Measurements from ENCODE around the gene CUX1.

CUX1 gene

DNA sequence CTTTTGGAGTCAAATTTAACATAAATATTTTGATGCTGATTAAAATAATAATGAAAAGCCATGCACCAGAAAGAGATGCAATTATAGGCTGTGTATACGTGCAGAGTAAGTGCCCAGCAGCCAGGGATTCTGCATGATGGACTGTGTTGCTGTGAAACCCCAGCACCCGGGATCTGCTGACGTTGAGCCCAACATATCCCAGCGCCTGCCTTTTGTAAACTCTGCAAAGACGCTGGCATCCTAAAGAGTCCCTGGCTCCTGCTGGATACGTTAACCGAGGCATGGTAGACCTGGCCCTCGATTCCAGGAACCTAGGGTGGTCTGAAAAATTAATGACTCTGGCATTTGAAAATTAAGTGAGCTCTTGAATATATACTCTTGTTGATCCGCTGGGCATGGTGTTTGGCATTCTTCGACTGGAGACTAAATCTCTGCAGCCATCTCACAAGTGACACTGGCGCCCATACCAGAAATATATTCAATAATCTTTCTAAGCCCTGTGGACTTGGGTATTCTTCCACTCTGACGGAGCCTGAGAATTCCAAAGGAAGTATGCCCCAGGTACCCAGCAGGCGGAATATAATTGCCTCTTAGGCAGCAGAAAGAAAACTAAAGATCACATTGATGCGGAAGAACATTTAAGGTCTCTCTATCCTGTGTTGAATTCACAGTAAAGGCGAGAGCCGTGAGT, 278.0 kb downstream of the CUX1 start:
- no peak for DNase-seq (ENCODE audit: low read depth in 2 of 3, low spot score in 1 of 3)

DNA sequence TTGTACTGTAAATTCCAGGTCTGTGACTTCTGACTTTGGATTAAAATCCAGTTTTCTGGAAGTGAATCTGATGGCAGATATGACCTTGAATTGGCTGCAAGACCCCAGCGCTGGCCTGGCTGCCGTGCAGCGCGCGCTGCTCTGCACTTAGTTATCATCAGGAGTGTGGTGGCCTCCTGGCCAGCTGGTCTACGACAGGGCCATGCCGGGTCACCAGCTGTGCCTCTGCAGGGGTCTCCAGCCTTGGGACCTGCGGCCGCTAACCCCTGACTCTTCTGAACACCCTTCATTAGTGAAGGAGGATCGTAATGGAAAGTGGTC, 278.5 kb downstream of the CUX1 start:
- no peak for DNase-seq (ENCODE audit: low read depth in 2 of 3, low spot score in 1 of 3)

DNA sequence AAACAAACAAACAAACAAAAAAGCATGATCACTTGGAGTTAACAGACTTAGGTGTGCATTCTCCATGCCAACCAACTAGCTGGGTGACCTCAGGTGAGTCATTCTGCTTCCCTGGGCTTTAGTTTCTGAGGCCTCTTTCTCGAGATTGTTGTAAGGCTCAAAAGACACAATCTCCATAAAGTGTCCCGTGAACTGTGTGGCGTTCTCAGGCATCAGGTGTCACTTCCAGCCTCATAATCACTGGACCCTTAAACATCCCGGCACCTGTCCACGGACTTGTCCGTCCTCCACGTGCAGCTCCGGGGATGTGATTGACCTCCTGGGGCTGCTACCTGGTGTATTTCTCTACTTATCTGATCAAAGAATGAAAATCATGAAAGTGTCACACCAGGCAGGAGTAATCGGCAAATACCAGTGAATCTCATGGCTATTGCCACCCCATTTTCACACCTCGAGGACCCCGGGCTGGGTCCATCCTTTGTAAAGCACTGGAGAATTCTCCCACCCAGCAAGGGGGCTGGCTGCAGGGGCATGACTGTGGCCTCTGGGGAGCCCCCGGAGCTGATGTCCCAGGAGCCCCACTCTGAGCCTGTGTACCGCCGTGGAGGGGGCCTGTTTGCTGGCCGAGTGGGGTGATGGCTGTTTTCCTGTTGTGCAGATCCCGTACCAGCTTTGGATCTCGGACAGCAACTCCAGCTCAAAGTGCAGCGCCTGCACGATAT, 279.4 kb downstream of the CUX1 start:
- DNase-seq (ENCODE audit: low read depth in 2 of 3, low spot score in 1 of 3): no peak

DNA sequence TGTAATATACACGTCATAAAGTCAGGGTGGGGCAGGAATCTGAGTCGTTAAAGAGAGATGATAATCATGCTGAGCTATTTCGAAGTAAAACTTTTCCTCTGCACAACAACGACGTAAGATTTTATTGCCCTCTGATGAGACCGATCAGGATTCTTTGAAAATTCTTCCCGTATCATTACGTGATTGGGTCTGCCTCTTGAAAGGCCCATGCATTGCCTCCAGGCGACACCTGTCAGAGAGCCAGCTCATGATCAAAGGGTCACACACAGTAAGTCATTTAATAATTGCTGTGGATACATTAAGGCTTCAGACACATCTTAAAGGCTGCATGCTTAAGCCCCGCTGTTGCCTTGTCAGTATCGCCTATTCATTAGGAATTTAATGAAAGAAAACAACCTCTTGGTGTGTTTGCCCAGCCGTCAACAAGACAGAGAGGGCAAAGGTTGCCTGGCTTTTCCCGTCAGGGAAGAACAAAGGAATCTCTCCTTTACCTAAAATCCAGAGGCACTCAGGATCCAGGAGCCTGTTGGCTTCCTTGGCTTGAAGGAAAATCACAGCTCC, 280.3 kb downstream of the CUX1 start:
- no peak for DNase-seq (ENCODE audit: low read depth in 2 of 3, low spot score in 1 of 3)

DNA sequence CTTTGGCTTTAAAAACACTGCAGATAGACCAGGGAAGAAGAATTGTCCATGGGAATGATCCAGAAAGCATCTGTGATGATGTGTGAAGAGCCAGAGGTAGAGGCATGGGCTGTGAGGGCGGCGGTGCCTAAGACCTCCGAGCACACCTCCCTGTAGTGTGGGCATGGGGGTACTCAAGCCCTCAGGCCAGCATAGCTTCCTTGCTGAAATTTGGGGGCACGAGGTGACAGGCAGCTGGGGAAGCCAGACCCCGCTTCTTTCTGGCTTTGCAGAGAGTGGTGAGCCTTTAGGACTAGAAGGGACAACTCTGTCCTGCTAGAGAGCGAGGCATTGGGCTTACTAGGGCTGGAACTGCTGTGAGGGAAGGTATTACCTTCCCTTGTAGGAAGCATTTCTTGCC, 281.6 kb downstream of the CUX1 start:
- no peak for DNase-seq (ENCODE audit: low read depth in 2 of 3, low spot score in 1 of 3)

DNA sequence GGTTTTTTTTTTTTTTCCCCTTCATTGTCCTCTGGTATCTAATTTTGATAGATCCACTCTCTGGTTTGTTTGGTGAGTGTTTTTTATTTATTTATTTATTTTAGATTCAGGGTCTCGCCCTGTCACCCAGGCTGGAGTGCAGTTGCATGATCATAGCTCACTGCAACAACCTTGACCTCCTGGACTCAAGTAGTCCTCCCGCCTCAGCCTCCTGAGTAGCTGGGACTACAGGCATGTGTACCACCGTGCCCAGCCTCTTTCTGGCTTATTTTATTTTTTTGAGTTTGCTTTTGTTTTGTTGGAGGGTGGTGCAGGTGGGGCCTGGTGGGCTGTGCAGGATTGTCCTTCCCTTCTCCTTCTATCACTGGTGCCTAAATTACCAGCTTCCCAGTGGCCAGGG, 282.0 kb downstream of the CUX1 start:
- no peak for DNase-seq (ENCODE audit: low read depth in 2 of 3, low spot score in 1 of 3)

DNA sequence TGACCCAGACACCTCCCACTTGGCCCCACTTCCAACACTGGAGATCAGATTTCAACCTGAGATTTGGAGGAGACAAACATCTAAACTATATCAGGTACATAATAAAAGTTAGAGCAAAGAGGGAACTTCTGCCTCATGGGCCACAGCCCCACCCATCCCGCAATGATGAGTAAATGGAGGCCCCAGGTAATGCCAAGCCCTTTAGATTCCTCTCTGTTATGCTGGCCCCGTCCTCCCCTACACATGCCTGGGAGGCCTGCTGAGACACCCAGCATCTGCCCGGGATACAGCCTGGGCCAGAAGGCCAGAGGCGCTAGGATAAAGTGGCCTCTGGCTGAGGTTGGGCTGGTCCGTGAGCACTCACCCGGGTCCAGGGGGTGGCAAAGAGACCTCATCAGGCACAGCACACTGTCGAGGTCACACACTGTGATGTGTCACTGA, 283.7 kb downstream of the CUX1 start:
- DNase-seq (ENCODE audit: low read depth in 2 of 3, low spot score in 1 of 3): no peak

DNA sequence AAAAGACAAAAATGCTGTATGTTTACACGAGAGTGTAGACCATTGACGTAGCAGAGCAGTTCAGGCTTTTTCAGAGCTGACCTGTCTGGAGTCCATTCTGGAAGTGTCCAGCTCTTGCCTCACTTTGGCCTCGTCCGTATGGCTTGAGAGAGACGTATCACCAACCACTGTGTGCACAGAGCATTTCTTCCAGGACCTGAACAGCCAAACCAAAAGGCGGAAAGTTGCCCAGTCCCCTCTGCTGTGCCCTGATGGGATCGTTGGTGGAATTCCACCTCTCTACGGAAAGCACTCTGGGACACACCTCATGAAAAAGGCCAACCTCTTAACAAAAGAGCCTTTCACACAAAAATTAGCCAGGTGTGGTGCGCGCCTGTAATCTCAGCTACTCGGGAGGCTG, 284.5 kb downstream of the CUX1 start:
- DNase-seq (ENCODE audit: low read depth in 2 of 3, low spot score in 1 of 3): no peak

DNA sequence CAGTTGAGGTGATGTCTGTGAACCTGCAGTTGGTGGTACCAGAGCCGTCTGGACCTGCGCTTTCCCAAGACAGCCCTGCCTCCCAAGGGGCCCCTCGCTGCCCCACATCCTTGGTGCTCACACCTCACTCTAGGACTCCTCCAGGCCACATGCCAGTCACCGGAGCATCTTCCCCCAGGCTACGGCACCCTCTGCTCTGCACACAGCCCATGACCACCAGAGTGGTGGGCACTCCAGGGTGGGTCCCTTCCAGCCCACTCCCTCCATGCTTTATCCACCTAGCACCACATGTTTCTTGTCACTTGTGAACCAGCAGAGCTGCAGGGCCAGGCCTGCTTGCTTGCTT, 285.6 kb downstream of the CUX1 start:
- DNase-seq (ENCODE audit: low read depth in 2 of 3, low spot score in 1 of 3): no peak

DNA sequence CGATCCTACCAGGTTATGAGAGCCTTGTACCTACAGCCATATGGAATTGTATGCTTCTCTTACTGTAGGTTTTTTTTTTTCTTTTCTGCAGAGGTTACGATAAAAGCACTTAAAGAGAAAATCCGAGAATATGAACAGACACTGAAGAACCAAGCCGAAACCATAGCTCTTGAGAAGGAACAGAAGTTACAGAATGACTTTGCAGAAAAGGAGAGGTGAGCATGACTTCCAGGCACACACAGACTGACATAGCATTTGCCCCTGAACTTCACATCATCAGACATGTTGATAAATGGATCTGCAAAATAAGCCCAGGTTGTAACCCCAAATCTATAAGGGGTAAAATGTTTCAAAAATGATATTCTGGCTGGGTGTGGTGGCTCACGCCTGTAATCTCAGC, 286.8 kb downstream of the CUX1 start:
- DNase-seq (ENCODE audit: low read depth in 2 of 3, low spot score in 1 of 3): no peak

DNA sequence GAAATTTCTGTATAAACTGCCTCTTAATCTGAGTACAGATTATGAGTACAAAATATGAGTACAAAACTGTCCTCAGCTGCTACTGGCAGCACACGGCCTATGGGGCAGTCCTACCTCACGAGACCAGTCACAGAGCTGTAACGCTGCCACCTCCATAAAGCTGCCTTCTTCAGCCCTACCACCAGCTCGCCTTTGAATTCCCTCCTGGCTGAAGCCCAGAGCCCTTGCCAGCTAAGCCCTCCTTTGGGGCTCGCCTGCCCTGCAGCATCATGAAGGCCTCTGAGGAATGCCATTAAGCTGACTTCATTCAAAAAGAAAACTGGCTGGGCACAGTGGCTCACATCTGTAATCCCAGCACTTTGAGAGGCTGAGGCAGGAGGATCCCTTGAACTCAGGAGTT, 289.2 kb downstream of the CUX1 start:
- DNase-seq (ENCODE audit: low read depth in 2 of 3, low spot score in 1 of 3): no peak

DNA sequence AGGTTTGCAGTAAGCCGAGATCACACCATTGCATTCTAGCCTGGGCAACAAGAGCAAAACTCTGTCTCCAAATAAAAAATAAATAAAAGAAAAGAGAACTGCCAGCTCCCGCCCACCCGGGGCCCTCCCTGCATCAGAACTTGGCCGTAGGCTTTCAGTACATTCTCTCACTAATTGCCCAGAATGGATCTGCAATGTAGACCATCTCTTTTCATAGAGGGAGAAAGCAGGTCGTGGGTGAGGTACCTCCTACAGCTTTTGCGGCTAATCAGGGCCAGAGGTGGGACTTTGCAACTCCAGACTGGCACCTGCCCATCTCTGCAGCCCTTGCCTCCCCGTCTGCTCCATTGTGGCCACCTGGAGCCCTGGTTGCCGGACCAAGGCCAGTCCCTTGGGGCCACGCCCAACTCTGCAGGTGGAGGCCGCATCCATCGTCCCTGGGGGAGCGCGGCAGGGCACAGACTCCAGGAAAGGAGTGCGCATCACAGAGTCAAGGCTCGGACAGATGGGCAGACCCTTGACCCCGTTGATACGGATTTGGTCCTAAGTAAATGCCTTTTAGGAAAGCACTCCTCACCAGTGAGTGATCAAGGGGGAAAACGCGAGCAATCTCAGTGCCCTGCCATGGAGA, 290.2 kb downstream of the CUX1 start:
- no peak for DNase-seq (ENCODE audit: low read depth in 2 of 3, low spot score in 1 of 3)

DNA sequence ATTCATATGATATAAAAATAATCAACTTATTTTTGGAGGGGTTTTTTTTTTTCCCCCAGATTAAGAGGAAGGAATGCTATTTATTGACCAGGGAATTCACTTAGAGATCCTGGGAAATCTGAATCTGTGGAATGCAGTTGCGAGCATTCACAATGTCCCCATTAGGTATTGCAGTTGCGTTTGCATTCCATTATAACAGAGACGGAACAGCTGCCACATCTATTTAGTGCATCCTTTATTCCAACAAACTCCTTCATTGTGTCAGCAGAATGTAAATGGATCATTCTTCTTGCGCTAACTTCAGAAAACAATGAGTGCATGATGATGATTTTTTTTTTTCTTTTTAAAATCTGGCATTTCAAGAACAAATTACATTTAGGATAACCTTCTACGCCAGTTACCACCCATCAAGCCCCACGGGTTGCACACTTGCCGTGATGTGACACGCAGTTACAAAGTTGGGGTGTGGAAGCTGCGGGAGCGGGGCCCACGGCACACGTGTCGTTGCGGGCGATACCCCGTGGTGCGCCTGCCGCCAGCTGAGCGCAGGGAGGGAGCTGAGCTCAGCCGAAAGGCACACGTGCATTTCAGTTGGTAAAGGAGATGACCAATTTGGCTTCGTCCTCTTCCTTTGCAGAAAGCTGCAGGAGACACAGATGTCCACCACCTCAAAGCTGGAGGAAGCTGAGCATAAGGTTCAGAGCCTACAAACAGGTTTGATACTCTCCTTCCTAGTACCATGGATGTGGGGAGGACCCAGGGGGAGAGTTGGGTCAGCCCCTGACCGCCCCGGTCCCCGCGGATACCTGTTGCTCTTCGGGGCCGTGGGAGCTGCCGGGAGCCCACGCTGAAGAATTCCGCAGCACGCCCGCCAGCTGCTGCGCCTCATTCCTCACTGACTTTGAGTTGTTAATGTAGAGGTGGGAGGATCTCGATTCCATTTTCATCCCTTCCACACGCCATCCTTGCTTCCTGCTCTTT, 293.9 kb downstream of the CUX1 start:
- no peak for DNase-seq (ENCODE audit: low read depth in 2 of 3, low spot score in 1 of 3)

DNA sequence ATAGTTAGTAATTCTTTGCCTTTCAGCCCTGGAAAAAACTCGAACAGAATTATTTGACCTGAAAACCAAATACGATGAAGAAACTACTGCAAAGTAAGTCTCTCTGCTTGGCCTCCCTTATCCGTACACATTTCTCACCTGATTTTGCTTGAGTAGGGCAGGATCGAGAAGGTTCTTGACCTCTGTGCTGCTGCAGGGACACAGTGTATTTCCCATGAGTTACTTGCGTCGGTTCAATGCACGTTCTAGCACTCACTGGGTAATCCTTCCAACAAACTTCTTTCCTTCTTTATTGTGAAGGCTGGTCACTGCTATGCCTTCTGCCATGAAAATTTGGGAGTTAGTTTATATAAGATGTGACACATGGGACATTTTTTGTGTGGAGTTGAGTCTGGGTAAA, 297.8 kb downstream of the CUX1 start:
- no peak for DNase-seq (ENCODE audit: low read depth in 2 of 3, low spot score in 1 of 3)

DNA sequence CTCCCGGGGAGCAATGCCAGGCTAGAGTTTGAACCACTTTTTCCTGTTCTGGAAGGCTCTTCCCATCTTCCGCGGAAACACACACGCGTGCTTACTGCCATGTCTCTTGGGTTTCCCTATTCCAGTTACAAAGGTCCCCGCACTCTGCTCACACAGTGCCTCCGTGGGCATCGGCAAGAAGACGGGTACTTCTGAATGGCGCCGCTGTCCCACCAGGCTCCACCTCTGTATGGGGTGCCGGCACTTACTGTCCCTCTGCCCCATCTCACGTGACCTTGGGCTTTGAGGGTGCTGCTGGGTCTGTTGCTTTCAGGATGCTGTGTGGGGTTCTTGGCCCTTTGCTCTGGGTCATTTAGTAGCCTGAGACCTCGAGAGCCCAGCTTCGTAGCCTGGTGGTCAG, 298.5 kb downstream of the CUX1 start:
- DNase-seq (ENCODE audit: low read depth in 2 of 3, low spot score in 1 of 3): no peak

DNA sequence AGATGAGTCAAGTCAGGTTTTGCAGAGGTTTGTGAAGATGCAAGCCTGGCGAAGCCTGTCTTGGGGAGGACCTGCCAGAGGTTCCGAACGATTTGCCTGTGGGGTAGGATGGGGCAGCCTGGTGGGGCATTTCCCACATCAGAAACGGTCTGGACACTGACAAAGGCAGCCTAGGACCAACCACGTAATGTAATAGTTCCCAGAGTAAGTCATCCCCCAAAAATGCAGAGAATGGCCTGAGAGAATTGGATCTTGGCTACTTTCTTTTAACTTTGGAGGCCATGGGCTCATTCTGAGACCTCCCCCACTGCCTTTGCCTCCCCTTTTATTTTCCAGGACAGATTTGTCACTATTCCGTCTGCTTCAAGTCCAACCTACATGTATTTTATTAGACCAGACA, 300.3 kb downstream of the CUX1 start:
- DNase-seq (ENCODE audit: low read depth in 2 of 3, low spot score in 1 of 3): no peak

DNA sequence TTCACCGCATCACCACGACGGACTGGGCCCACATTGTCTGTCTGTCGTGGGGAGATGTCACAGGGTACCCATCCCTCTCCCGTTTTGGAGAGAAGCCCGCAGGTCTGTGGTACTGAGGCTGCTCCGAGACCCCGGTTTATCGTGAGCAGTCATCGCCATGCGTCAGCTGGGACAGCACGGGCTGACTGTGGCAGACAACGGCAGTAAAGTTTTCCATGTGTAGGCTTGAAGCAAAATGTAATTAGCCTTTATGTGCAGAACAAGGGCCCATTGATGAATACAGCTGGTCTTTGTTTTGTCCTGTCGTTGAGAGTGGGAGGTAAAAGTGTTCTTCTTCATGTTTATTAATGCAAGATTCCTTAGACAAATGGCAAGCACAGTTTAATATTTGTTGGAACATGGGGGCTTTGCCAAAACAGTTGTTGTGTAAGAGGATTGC, 301.8 kb downstream of the CUX1 start:
- DNase-seq (ENCODE audit: low read depth in 2 of 3, low spot score in 1 of 3): no peak

DNA sequence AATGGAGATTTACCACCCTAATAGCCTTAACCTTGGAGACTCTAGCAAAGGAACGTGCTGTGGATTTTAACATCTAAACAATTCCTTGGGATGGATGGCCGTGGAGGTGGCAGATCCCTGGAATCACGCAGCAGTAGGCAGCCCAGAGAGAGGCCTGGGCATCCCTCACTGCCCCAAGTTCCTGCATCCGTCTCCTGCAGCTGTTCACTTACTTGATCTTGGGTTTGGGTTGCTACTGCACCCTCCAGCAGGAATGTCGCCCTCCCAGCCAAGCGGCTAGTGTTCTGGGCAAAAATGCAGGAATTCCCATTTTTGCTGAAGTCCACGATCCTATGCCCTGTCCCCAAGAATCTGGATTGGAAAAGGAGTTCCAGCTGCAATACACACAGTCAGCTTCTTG, 302.5 kb downstream of the CUX1 start:
- DNase-seq (ENCODE audit: low read depth in 2 of 3, low spot score in 1 of 3): no peak

DNA sequence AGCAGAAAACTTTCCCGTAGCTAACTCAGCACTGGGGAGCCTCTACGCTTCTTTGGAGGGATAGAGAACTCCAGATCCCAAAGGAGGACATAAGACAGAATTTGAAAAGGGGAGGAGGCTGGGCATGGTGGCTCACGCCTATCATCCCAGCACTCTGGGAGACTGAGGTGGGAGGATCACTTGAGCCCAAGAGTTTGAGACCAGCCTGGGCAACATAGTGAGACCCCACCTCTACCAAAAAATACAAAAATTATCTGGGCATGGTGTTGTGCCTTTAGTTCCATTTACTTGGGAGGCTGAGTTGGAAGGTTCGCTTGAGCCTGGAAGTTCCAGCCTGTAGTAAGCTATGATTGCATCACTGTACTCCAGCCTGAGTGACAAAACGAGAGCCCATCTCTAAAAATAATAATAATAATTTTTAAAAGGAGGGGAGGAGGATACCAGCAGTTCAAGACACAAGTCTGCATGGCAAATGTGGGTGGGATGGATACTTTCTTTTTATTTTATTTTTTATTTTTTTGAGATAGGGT, 303.3 kb downstream of the CUX1 start:
- DNase-seq (ENCODE audit: low read depth in 2 of 3, low spot score in 1 of 3): no peak

DNA sequence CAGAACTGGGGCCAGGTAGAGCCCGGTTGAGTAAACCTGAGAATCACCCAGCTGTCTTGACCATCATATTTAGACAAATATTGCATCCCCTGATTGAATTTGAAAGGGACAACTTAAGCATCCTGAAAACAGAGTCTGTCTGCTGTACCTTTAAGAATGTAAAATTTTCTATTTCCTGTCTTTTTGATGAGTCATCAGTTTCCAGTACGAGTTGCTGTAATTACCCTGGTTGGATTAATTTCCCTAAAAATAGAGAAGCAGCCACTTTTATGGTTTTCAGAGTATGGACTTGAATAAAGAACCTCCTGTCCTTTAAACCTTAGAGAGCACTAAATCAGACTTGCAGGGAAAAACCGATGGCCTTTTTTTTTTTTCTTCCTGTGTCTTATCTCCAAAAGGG, 304.6 kb downstream of the CUX1 start:
- DNase-seq (ENCODE audit: low read depth in 2 of 3, low spot score in 1 of 3): no peak

DNA sequence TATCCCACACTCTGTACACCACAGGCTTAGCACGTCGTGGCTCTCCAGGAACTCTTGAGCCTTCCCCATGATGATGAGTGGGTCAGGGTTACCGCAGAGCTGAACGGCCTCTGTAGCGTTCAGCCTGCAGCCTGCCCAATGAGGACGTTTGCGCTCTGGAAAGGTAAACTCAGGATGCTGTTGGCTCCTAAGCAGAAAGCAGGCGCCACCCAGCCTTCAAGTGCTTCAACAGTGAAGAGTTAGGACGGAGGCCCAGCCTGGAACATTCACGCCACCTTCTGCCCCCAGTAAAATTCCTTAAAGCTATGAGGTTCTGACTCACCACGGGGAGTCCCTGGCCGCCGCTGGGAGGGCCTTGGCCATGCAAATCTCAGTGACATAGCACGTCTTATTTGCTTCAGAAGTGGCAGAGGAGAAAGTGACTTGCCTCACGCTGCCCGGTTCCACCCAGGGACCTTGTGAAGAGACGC, 307.7 kb downstream of the CUX1 start:
- no peak for DNase-seq (ENCODE audit: low read depth in 2 of 3, low spot score in 1 of 3)
